Activated CD8-positive, alpha-beta memory T cell treated with anti-CD3 and anti-CD28 coated beads for 4 hours (primary cell): ENCODE measurements around the gene ARHGEF7.

Experiments used
- DNase-seq, 2 donors: peaks; one replicate each; pipeline ENCODE4 v3.0.0-alpha.2; 2020; ENCODE audit warnings: low read depth in 2 of 2

Gene ARHGEF7

GRCh38 chr13:111303559-111303958 lies 188.4 kb downstream of the ARHGEF7 start:
- DNase-seq: no peak

- no peak for DNase-seq
Observed at GRCh38 chr13:111304041-111304544, 189.0 kb downstream of the ARHGEF7 start.

DNA sequence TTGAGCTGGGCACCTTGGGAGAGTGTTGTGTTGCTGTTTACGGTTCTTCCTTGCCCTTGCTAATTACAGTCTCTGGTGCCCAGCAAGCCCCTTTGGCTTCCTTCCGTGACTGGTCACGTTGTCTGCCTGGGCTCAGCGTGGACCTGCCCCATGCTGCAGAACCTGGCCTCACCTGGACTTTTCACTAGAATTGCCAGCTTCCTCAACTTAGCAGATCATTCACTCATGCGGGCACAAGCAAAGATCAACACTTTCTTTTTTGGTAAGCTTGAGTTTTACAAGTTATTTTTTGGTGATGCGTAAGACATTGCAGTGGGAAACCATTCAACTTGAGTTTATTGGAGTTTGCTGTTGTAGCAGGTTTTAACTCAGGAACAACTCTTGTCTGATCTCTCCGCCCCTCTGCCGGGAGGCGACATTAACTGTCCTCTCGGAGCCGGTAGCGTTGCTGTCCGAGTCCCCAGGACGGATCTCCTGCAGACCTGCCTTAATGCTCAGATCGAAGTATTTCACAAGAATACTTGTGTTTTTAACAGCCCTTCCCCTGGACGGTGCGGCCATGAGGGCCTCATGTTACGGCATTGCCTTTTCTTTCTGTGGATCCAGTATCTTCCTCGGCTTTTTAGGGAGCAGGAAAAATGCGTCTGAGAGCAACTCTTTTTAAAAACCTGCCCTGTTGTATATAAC lies 189.6 kb downstream of the ARHGEF7 start:
- DNase-seq: no peak

- no peak for DNase-seq
Observed at GRCh38 chr13:111312944-111313590, 198.0 kb downstream of the ARHGEF7 start.

GRCh38 chr13:111313911-111314425 lies 198.9 kb downstream of the ARHGEF7 start:
- no peak for DNase-seq

DNA sequence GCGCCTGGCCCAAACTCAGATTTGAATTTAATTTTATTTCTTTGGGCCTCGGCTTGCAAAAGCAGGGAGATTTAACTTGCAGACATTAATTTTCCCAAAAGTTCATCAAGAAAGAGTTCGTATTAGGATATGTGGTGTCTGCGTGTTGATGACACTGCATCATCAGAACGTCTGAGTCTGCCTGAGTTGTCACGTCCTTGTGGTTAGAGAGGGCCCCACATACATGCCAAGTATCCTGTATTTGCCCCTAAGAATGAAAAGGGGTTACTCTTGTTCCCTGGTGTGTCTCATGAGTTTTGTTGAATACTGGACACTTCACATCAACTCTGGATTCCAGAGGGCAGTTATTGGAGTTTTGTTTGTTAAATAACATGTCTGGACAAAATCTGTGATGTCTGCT lies 199.7 kb downstream of the ARHGEF7 start:
- DNase-seq: no peak

- no peak for DNase-seq
Observed at GRCh38 chr13:111315347-111315995, 200.4 kb downstream of the ARHGEF7 start.

DNA sequence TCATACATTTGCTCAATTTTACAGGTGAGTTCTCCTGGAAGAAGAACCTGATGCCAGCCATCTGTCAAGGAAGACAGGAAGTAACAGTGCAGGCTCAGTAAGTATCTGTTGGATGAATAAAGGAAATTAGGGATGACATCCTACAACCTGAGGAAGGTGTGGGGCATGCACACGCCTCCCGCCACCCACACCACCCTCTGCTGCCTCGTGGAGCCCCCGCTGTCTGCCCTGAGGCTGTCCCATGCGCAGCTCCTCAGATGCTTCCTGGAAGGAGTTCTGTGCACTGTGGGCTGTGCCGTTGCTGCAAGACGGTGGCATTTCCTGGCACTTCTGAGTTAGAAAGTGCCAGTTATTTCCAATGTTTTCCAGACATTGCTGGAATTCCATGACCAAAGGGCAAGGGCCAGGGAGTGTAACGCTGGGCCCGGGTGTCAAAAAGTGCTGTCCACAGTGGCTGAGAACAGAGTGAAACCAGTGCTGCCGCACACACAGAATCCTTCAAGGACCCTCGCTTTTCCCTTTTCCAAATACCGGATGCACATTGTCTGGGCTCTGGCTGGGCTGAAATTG lies 201.1 kb downstream of the ARHGEF7 start:
- no peak for DNase-seq

DNA sequence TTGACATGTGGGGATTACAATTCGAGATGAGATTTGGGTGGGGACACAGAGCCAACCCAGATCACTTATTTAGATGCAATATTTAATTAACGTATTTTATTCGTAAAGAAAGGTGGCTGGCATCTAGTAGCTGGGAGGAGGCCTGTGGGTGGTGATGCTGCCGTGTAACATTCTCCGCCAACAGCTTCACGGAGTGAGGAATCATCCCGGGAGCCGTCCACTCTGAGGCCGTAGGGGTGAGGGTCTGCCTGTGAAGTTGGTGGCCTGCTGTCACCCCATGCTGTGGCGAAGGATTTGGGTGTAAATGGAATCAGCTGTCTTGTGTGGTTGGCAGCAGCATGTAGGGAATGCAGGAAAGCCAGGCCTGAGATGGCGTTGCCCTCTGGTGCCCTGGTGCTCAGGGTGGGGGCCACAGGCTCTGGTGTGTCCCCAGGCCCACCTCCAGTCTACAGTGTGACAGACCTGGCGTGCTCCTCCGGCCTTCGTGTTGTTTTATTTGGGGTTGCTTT lies 202.0 kb downstream of the ARHGEF7 start:
- DNase-seq: no peak

DNA sequence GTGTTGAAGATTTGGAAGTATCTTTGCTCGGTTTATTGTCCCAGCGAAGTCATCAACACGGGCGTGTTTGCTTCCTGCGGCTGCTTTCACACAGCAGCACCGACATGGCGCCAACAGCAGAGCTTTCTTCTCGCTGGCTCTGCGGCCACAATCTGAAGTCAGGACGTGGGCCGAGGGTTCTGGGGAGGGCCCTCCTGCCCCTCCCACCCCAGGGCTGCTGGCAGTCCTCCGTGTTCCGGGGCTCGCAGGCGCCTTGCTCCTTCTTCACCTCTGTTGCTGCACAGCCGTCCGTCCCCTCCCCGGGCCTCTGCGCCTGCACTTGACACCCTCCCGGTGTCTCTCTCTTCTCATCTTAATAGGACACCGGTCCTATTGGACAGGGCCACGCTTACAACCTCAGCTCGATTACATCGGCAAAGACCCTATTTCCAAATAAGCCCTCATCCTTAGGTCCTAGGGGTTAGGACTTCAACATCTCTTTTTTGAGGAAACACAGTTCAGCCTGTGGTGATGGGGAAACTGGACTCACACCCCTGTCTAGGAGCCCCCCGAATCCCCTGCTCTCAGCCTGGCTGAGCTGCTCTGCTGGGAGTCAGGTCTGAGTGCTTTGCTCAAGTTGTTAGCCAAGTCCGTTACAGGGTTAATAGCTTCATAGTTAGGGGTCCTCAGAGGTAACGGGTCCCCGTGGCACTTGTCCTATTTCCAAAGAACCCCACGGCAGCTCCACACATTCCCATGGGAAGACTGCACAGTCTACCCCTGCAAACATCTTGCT lies 202.6 kb downstream of the ARHGEF7 start:
- no peak for DNase-seq

GRCh38 chr13:111318386-111318785 lies 203.3 kb downstream of the ARHGEF7 start:
- DNase-seq: no peak

GRCh38 chr13:111319521-111319920 lies 204.4 kb downstream of the ARHGEF7 start:
- DNase-seq: no peak

DNA sequence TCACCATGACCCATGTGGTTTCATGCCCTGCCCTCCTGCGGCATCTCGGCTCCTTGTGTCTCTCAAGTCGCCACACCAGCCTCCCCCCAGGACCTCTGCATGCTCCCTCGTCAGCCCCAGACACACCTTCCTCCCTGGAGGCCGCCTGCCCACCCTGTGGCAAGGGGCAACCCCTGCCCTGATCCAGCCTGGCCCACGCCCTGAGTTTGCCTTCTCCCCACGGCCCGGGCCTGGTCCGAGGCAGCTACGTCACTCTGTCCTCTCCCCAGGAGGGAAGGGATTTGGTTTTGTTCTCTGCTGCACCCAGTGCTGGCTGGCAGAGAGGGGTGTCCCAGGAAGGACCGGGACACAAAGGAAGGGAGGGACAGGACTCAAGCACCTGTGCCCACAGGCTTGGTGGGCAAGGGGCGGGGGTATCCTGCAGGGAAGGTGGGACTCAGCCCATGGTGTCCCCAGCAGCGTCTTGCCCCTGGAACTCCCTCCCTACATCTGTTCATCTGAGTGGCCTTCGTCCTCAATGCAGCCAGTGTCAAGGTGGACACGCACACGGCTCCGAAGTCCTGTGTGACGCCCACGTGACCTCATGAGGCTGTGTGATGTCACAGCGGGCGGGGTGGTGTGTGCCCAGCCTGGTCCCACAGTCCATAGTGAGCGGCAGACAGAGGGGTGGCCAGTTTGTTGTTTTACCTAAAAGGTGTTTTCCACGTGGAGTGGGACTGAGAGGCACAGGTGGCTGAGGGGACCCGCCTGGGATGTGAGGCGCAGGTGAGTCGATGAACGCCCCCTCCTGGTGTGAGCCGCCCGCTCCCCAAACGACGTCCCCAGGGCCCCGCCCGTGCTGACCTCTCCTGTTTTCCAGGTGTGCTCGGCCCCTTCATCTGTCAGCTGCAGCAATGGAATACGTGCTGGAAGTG lies 205.1 kb downstream of the ARHGEF7 start, which contains the start of gene TEX29:
Gene TEX29, plus strand, starts transcription at position 645 of the 914 bp plus-strand sequence. Its CDS starts 249 bp downstream, at position 894.
- no peak for DNase-seq

GRCh38 chr13:111322001-111322915 lies 207.1 kb downstream of the ARHGEF7 start:
- DNase-seq: no peak

GRCh38 chr13:111322916-111323331 lies 207.8 kb downstream of the ARHGEF7 start:
- DNase-seq: no peak

DNA sequence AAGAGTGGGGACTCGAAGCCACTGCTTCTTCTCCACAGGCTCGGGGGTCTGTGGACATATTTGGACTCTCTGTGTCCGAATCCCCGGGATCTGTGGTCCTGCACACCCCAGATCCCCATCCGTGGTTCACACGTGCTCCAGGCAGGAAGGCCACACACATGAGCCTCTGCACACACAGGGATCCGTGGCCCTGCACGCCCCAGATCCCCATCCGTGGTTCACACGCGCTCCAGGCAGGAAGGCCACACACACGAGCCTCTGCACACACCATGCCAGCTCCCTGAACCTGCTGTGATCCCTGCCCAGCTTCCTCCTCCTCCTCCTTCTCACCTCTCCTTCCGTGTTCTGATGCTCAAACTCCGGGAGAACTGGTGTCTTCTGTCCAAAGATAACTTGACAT lies 208.4 kb downstream of the ARHGEF7 start:
- DNase-seq: no peak

GRCh38 chr13:111323950-111324651 lies 209.0 kb downstream of the ARHGEF7 start:
- no peak for DNase-seq

- DNase-seq: no peak
Observed at GRCh38 chr13:111324736-111325135, 209.6 kb downstream of the ARHGEF7 start.
